ENCODE data around the gene KLHL29. TPM values are rescaled to one million over a fixed set of nuclear protein-coding genes. Genes with fewer than 3 reads are reported as not detected.

The KLHL29 gene
- total and polyA plus RNA-seq, 8 donors, result 1.8 to 10.5 (median 2.8) TPM

DNA sequence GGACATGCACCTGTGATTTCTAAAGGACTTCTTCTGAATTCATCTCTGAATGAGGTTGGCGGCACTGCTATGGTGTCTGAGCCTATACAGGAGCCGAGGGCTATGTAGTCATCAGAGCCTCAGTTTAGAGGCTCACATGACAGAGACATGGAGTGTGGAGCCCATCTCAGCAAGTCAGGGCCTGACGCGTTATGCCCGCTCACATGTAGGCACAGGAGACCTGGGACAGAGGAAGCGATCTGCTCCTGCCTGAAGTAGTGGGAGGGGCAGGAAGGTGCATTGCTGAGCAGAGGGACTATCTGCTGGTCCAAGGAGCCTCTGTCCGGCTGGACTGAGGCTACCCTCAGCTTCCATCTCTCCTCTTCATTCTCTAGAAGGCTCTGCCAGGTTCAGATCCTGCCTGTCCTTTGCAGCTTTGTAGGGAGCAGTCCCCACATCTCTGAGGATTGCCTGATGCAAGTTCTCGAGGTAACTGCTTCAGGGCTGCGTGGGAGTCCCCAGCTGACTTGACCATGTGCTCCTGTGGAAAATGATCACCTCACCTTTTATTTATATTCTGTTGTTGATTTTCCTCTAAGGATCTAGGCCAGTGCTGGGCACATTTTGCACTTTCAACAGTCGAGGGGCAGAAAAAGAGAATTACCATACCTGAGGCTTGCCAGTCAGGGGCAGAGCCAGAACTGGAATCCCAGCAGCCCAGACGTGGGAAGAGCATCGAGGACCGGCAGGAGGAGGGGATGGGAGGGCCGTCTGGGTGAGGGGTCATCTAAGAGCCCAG lies 16.6 kb downstream of the KLHL29 start:
- no peak for ATAC-seq
- H3K4me3 ChIP-seq, result no peak overlapping the region
- intact Hi-C loops (cut with DNase I), result no loop called here
- H3K27me3 ChIP-seq, result peaks cover 0 to 7% of the 10 kb centered on the region in 2 donors
- TF ChIP-seq, protein P1, sequence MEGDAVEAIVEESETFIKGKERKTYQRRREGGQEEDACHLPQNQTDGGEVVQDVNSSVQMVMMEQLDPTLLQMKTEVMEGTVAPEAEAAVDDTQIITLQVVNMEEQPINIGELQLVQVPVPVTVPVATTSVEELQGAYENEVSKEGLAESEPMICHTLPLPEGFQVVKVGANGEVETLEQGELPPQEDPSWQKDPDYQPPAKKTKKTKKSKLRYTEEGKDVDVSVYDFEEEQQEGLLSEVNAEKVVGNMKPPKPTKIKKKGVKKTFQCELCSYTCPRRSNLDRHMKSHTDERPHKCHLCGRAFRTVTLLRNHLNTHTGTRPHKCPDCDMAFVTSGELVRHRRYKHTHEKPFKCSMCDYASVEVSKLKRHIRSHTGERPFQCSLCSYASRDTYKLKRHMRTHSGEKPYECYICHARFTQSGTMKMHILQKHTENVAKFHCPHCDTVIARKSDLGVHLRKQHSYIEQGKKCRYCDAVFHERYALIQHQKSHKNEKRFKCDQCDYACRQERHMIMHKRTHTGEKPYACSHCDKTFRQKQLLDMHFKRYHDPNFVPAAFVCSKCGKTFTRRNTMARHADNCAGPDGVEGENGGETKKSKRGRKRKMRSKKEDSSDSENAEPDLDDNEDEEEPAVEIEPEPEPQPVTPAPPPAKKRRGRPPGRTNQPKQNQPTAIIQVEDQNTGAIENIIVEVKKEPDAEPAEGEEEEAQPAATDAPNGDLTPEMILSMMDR (IDR thresholded peaks at IDR 0.05), result no peak
- DNase-seq, result peak in 1 of 4 donors; percentile 8
- no peaks in the 10 kb centered on the region for H3K36me3 ChIP-seq
- no peak overlapping the region for H3K27ac ChIP-seq
- peaks cover 0 to 8% of the 10 kb centered on the region in 2 donors for H3K4me1 ChIP-seq
- no peaks in the 10 kb centered on the region for H3K9me3 ChIP-seq

GRCh38 chr2:23402205-23402740 lies 17.3 kb downstream of the KLHL29 start:
- no peak for ATAC-seq
- intact Hi-C loops (cut with DNase I), result no loop called here
- H3K4me3 ChIP-seq, result no peak overlapping the region

GRCh38 chr2:23404426-23404825 lies 19.4 kb downstream of the KLHL29 start:
- intact Hi-C loops (cut with DNase I), result no loop called here
- Histone ChIP-seq H3K27ac (peak overlapping the region in 1 of 2 donors; percentile 45), H3K27me3 (no peaks in the 10 kb centered on the region), H3K36me3 (no peaks in the 10 kb centered on the region), H3K4me1 (peaks cover 0 to 8% of the 10 kb centered on the region in 2 donors), H3K4me3 (no peak overlapping the region), H3K9me3 (no peaks in the 10 kb centered on the region)
- TF ChIP-seq, protein P1 (IDR thresholded peaks at IDR 0.05), result no peak
- ATAC-seq (peak; percentile 95), DNase-seq (peak in 3 of 4 donors; percentile 46 to 75 (median 61))

More at GRCh38 chr2:23402205-23402740, 17.3 kb downstream of the KLHL29 start:
- Histone ChIP-seq H3K27ac (no peak overlapping the region), H3K9me3 (no peaks in the 10 kb centered on the region), H3K27me3 (peaks cover 0 to 2% of the 10 kb centered on the region in 2 donors), H3K4me1 (peaks cover 0 to 8% of the 10 kb centered on the region in 2 donors), H3K36me3 (no peaks in the 10 kb centered on the region)
- peak in 1 of 4 donors; percentile 26 for DNase-seq
- TF ChIP-seq, protein P1 (IDR thresholded peaks at IDR 0.05), result no peak

DNA sequence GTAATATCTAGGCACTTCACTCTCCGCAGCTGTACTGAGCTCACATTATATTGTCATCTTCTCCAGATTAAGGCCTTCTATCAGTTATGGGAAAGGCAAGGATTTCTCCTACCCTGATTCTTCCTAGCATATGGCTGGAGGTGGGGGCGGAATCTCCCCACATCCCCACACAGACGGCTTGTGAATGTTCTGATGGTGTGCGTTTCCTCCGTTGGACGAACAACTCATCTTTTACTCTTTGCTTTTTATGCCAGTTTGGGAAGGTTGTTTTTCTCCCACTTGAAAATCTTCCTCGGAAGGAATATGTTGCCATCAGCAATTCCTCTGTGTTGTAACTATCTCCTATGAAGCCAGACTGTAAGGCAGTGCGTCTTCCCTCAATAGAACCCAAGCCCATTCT lies 24.3 kb downstream of the KLHL29 start:
- H3K4me1 ChIP-seq, result peaks cover 0 to 5% of the 10 kb centered on the region in 2 donors

DNA sequence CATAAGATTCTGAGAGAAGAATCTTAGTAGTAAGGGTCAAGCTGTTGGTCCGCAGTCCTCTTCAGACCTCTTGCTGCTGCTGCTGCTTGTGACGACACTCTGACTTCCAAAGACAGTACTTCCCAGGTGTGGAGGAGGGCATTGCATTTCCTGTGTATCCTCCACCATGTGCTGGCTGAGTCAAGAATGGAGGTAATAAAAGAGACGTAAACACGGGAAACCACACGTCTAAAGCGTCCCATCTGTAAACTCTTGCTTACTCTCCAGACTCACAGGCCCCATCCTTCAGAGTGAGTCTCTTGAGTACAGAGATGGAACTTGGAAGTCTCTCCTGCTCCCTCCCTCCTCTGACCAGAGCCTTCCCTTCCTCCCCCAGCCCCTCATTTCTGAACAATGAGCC lies 25.6 kb downstream of the KLHL29 start:
- TF ChIP-seq, protein P1 (IDR thresholded peaks at IDR 0.05), result no peak
- DNase-seq (peak in 1 of 4 donors; percentile 3), ATAC-seq (no peak)
- no peaks in the 10 kb centered on the region for H3K27me3 ChIP-seq
- H3K9me3 ChIP-seq, result no peaks in the 10 kb centered on the region
- no peak overlapping the region for H3K27ac ChIP-seq
- H3K4me1 ChIP-seq, result no peaks in the 10 kb centered on the region
- no peaks in the 10 kb centered on the region for H3K36me3 ChIP-seq
- no peak overlapping the region for H3K4me3 ChIP-seq
- intact Hi-C loops (cut with DNase I), result no loop called here

More for the DNA sequence above, 24.3 kb downstream of the KLHL29 start:
- DNase-seq (no peak), ATAC-seq (no peak)
- Histone ChIP-seq H3K9me3 (no peaks in the 10 kb centered on the region), H3K4me3 (no peak overlapping the region), H3K27me3 (no peaks in the 10 kb centered on the region), H3K36me3 (no peaks in the 10 kb centered on the region), H3K27ac (no peak overlapping the region)
- intact Hi-C loops (cut with DNase I), result no loop called here
- TF ChIP-seq, protein P1 (IDR thresholded peaks at IDR 0.05), result no peak
